Measurements from ENCODE around the gene CLHC1. TPM values are rescaled to one million over a fixed set of nuclear protein-coding genes. Genes with fewer than 3 reads are reported as not detected.

The CLHC1 gene
- total RNA-seq, 4 donors from 2014 or later, result 3.4 to 15.0 (median 6.4) TPM

DNA sequence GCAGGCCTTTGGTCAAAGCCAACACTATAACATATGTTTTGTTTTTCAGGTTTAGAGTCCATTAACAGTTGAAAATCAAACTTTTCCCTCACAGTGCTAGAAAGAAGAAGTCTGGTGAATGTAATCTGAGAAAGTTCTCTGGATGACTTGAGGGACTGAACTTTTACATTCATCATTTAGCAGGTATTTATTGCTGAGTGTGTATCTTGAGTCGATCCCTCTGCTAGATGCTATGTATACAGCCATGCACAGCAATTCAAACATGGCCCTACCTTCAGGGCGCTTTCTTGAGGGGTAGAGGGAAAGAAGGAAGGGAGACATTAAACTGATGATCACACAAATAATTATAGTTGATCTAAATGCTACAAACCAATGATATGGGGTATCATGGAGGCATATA lies 89.6 kb downstream of the CLHC1 start:
- peaks cover 0 to 61% (median 35%) of the 10 kb centered on the region in 4 donors for H3K4me1 ChIP-seq
- intact Hi-C loops (cut with DNase I), result no loop called here
- DNase-seq (ENCODE audit: extremely low spot score), result no peak
- WGBS, result 70% methylated on average over 2 of the region's 2 CpGs
- no peaks in the 10 kb centered on the region for H3K27me3 ChIP-seq
- no peak overlapping the region for H3K27ac ChIP-seq (replicated peaks in 1 of 4)
- no peak overlapping the region for H3K4me3 ChIP-seq
- no peaks in the 10 kb centered on the region for H3K36me3 ChIP-seq
- no peak for TF ChIP-seq POLR2A (IDR thresholded peaks at IDR 0.05; ENCODE audit: low read depth)
- no peak for TF ChIP-seq POLR2AphosphoS5 (IDR thresholded peaks at IDR 0.05)
- TF ChIP-seq EP300 (IDR thresholded peaks at IDR 0.05), result no peak
- TF ChIP-seq, protein P1, sequence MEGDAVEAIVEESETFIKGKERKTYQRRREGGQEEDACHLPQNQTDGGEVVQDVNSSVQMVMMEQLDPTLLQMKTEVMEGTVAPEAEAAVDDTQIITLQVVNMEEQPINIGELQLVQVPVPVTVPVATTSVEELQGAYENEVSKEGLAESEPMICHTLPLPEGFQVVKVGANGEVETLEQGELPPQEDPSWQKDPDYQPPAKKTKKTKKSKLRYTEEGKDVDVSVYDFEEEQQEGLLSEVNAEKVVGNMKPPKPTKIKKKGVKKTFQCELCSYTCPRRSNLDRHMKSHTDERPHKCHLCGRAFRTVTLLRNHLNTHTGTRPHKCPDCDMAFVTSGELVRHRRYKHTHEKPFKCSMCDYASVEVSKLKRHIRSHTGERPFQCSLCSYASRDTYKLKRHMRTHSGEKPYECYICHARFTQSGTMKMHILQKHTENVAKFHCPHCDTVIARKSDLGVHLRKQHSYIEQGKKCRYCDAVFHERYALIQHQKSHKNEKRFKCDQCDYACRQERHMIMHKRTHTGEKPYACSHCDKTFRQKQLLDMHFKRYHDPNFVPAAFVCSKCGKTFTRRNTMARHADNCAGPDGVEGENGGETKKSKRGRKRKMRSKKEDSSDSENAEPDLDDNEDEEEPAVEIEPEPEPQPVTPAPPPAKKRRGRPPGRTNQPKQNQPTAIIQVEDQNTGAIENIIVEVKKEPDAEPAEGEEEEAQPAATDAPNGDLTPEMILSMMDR (IDR thresholded peaks at IDR 0.05), result no peak
- no peaks in the 10 kb centered on the region for H3K9me3 ChIP-seq

DNA sequence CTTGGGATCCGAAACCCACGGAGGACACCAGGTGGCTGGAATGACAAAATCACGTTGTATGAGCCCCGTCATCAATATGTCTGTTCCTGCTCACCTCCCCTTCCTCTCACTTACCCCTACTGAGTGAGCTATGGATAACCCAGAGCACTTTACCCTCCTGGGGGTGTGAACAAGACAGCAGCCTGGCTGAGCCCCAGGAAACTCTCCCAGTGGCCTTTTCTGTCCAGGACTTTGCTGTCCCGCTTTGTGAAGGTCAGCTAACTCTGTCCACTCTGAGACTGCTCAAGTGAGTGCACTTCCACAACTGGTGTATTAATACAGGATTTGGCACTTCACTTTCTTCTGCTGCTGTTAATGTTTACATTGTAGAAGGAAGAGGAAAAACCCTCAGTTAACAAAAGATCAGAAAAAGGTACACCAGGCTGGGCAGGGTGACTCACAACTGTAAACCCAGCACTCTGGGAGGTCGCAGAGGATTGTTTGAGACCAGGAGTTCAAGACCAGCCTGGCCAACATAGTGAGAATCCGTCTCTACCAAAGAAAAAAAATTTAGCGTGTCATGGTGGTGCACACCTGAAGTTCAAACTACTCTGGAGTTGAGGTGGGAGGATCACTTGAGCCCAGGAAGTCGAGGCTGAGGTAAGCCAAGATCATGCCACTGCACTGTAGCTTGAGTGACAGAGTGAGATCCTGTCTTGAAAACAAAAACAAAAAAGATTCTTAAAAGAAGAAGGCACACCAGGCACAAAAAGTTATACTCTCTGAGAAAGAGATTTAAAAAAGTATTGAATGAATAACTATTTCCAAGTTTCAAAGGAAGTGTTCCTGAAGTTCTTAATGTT lies 90.3 kb downstream of the CLHC1 start:
- H3K27ac ChIP-seq (replicated peaks in 1 of 4), result peak overlapping the region in 2 of 4 donors; percentile 17 to 71
- no peaks in the 10 kb centered on the region for H3K9me3 ChIP-seq
- no peak overlapping the region for H3K4me3 ChIP-seq
- DNase-seq (ENCODE audit: extremely low spot score), result no peak
- intact Hi-C loops (cut with DNase I), result no loop called here
- H3K27me3 ChIP-seq, result no peaks in the 10 kb centered on the region
- H3K4me1 ChIP-seq, result peaks cover 0 to 67% (median 42%) of the 10 kb centered on the region in 4 donors
- no peak for TF ChIP-seq POLR2A (IDR thresholded peaks at IDR 0.05; ENCODE audit: low read depth)
- TF ChIP-seq POLR2AphosphoS5 (IDR thresholded peaks at IDR 0.05), result no peak
- TF ChIP-seq, protein P1 (IDR thresholded peaks at IDR 0.05), result no peak
- TF ChIP-seq EP300 (IDR thresholded peaks at IDR 0.05), result no peak
- H3K36me3 ChIP-seq, result no peaks in the 10 kb centered on the region
- WGBS, result 81% methylated on average over 9 of the region's 9 CpGs

DNA sequence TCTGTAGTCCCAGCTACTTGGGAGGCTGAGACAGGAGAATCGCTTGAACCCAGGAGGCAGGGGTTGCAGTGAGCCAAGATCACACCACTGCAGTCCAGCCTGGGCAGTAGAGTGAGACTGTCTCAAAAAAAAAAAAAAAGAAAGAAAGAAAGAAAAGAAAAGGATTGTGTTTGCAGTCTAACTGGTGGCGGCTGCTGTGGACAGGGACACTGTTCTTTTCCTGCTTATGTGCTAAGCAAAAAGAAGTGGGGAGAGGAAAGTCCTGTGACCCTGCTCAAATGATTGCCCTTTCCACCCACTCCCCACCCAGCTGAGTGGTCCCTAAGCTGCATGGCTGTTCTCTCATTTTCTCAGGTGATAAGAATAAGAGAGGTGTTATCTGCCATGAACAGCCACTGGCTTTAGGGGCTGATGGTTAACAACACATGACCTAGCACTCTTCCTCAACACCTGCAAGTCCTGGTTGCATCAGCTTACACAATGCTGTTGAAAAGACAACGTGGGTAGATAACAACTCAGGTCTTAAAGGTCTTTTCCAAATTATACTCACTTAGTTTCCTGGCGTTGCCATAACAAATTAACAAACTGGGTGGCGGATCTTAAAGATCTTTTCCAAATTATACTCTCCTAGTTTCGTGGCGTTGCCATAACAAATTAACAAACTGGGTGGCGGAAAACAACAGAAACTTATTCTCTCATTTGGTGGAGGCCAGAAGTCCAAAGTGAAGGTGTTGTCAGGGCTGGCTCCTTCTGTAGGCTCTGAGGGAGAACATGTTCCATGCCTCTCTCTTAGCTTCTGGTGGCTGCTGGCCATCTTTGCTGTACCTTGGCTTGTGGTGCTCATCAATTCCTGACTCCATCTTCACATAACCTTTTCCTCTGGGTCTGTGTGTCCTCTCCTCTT lies 91.5 kb downstream of the CLHC1 start:
- WGBS, result 69% methylated on average over 8 of the region's 8 CpGs
- peaks cover 0 to 65% (median 46%) of the 10 kb centered on the region in 4 donors for H3K4me1 ChIP-seq
- no peak overlapping the region for H3K4me3 ChIP-seq
- H3K36me3 ChIP-seq, result no peaks in the 10 kb centered on the region
- DNase-seq (ENCODE audit: extremely low spot score), result no peak
- no peaks in the 10 kb centered on the region for H3K27me3 ChIP-seq
- intact Hi-C loops (cut with DNase I), result no loop called here
- no peaks in the 10 kb centered on the region for H3K9me3 ChIP-seq
- TF ChIP-seq POLR2AphosphoS5 (IDR thresholded peaks at IDR 0.05), result no peak
- H3K27ac ChIP-seq (replicated peaks in 1 of 4), result peak overlapping the region in 3 of 4 donors; percentile 46 to 71 (median 53)

DNA sequence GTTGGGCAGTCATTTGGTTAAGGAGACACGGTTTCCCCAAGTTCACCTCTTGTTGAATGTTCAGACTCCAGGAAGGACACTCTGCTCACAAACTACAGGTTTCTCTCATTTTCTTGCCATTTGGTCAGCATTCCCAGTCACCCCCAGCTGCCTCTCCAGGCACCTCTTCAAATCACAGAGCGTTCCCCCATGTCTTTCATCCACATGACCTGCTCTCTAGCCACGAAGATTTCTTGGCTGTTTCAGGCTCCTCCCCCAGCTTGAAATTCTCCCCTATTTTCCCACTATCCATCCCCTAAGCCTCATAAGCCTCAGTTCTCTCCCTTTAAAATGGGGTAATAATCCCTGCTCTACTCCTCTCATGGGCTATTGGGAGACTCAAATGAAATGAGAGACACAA lies 92.8 kb downstream of the CLHC1 start:
- intact Hi-C loops (cut with DNase I), result no loop called here
- H3K27ac ChIP-seq (replicated peaks in 1 of 4), result peak overlapping the region; percentile 7 to 71 (median 58)
- H3K4me3 ChIP-seq, result no peak overlapping the region
- no peaks in the 10 kb centered on the region for H3K9me3 ChIP-seq
- H3K36me3 ChIP-seq, result no peaks in the 10 kb centered on the region
- H3K27me3 ChIP-seq, result no peaks in the 10 kb centered on the region
- 85% methylated on average over 3 of the region's 3 CpGs for WGBS
- peaks cover 2 to 66% (median 50%) of the 10 kb centered on the region in 4 donors for H3K4me1 ChIP-seq
- TF ChIP-seq, protein P1 (IDR thresholded peaks at IDR 0.05), result no peak
- TF ChIP-seq EP300 (IDR thresholded peaks at IDR 0.05) (no peak), POLR2A (IDR thresholded peaks at IDR 0.05; ENCODE audit: low read depth) (no peak), POLR2AphosphoS5 (IDR thresholded peaks at IDR 0.05) (no peak)
- DNase-seq (ENCODE audit: extremely low spot score), result no peak

DNA sequence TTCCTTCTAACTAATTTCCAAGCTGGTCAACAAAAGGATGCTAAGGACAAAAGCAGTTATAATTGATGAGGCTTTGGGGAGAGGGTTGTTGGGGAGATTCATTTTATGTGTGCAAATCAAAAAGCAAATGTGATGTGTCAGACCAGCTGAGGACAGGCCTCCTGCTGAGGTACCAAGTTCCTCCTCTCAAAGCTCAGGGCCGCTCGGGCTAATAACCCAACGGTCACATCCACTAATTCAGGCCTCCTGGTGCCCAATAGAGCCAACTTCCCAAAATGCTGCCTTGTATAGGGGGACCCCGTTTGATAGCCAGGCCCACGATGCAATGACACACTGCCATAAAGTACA lies 93.2 kb downstream of the CLHC1 start:
- DNase-seq (ENCODE audit: extremely low spot score), result no peak
- peaks cover 7 to 70% (median 54%) of the 10 kb centered on the region in 4 donors for H3K4me1 ChIP-seq
- H3K27ac ChIP-seq (replicated peaks in 1 of 4), result peak overlapping the region; percentile 7 to 71 (median 58)
- H3K36me3 ChIP-seq, result no peaks in the 10 kb centered on the region
- H3K4me3 ChIP-seq, result no peak overlapping the region
- intact Hi-C loops (cut with DNase I), result no loop called here
- H3K27me3 ChIP-seq, result no peaks in the 10 kb centered on the region
- 86% methylated on average over 5 of the region's 5 CpGs for WGBS
- H3K9me3 ChIP-seq, result no peaks in the 10 kb centered on the region
- TF ChIP-seq, protein P1 (IDR thresholded peaks at IDR 0.05), result no peak
- TF ChIP-seq POLR2A (IDR thresholded peaks at IDR 0.05; ENCODE audit: low read depth) (no peak), POLR2AphosphoS5 (IDR thresholded peaks at IDR 0.05) (no peak), EP300 (IDR thresholded peaks at IDR 0.05) (no peak)
